Measurements from ENCODE around the gene FIBCD1. TPM values are rescaled to one million over a fixed set of nuclear protein-coding genes. Genes with fewer than 3 reads are reported as not detected.

FIBCD1 gene
- polyA plus RNA-seq, 6 donors from 2014 or later = not detected

- ATAC-seq (ENCODE audit: low read depth in 2 of 2) = no peak
- Mint-ChIP-seq H3K36me3 (no peaks in the 10 kb centered on the region), H3K4me1 (no peaks in the 10 kb centered on the region), H3K27ac (no peak overlapping the region), H3K4me3 (no peak overlapping the region), H3K9me3 (no peaks in the 10 kb centered on the region), H3K27me3 (peaks cover 0 to 16% (median 4%) of the 10 kb centered on the region in 3 donors)
- DNase-seq = no peak
Observed at GRCh38 chr9:130981002-130981755, 42.1 kb upstream of the FIBCD1 start.

- Mint-ChIP-seq H3K36me3 (no peaks in the 10 kb centered on the region), H3K27ac (no peak overlapping the region), H3K4me1 (no peaks in the 10 kb centered on the region), H3K27me3 (peaks cover 0 to 16% (median 4%) of the 10 kb centered on the region in 3 donors), H3K4me3 (no peak overlapping the region), H3K9me3 (no peaks in the 10 kb centered on the region)
- DNase-seq (no peak), ATAC-seq (ENCODE audit: low read depth in 2 of 2) (no peak)
Observed at GRCh38 chr9:130980526-130980925, 41.5 kb upstream of the FIBCD1 start.

- no peaks in the 10 kb centered on the region for H3K4me1 Mint-ChIP-seq
- ATAC-seq (ENCODE audit: low read depth in 2 of 2) (no peak), DNase-seq (no peak)
- no peaks in the 10 kb centered on the region for H3K36me3 Mint-ChIP-seq
- no peak overlapping the region for H3K4me3 Mint-ChIP-seq
- H3K9me3 Mint-ChIP-seq = no peaks in the 10 kb centered on the region
- H3K27ac Mint-ChIP-seq = no peak overlapping the region
- H3K27me3 Mint-ChIP-seq = peaks cover 0 to 16% (median 8%) of the 10 kb centered on the region in 3 donors
Observed at GRCh38 chr9:130979591-130980385, 40.7 kb upstream of the FIBCD1 start.

- no peak for DNase-seq
- ATAC-seq (ENCODE audit: low read depth in 2 of 2) = no peak
- peak overlapping the region in 1 of 6 donors; percentile 82 for H3K27ac Mint-ChIP-seq
- no peaks in the 10 kb centered on the region for H3K4me1 Mint-ChIP-seq
- H3K36me3 Mint-ChIP-seq = no peaks in the 10 kb centered on the region
- peaks cover 8 to 29% (median 11%) of the 10 kb centered on the region in 3 donors for H3K27me3 Mint-ChIP-seq
- H3K4me3 Mint-ChIP-seq = no peak overlapping the region
- H3K9me3 Mint-ChIP-seq = no peaks in the 10 kb centered on the region
Observed at GRCh38 chr9:130977811-130978221, 38.8 kb upstream of the FIBCD1 start.

- peak overlapping the region in 1 of 6 donors; percentile 40 for H3K27ac Mint-ChIP-seq
Observed at GRCh38 chr9:130975932-130976841, 37.1 kb upstream of the FIBCD1 start.

GRCh38 chr9:130975156-130975555 lies 36.1 kb upstream of the FIBCD1 start:
- Mint-ChIP-seq H3K27me3 (peaks cover 16 to 49% (median 36%) of the 10 kb centered on the region in 3 donors), H3K4me1 (peaks cover 0 to 12% (median 0%) of the 10 kb centered on the region in 3 donors), H3K4me3 (no peak overlapping the region), H3K27ac (no peak overlapping the region), H3K9me3 (no peaks in the 10 kb centered on the region), H3K36me3 (peaks cover 0 to 8% of the 10 kb centered on the region in 2 donors)
- ATAC-seq (ENCODE audit: low read depth in 2 of 2) = no peak
- no peak for DNase-seq

More at GRCh38 chr9:130975932-130976841, 37.1 kb upstream of the FIBCD1 start:
- peaks cover 0 to 12% (median 0%) of the 10 kb centered on the region in 3 donors for H3K4me1 Mint-ChIP-seq
- no peaks in the 10 kb centered on the region for H3K9me3 Mint-ChIP-seq
- no peak overlapping the region for H3K4me3 Mint-ChIP-seq
- ATAC-seq (ENCODE audit: low read depth in 2 of 2) (no peak), DNase-seq (no peak)
- H3K36me3 Mint-ChIP-seq = peaks cover 0 to 8% of the 10 kb centered on the region in 2 donors
- H3K27me3 Mint-ChIP-seq = peaks cover 18 to 44% (median 27%) of the 10 kb centered on the region in 3 donors

- H3K27ac Mint-ChIP-seq = no peak overlapping the region
- ATAC-seq (ENCODE audit: low read depth in 2 of 2) (no peak), DNase-seq (no peak)
- peaks cover 0 to 12% (median 0%) of the 10 kb centered on the region in 3 donors for H3K4me1 Mint-ChIP-seq
- H3K27me3 Mint-ChIP-seq = peaks cover 15 to 49% (median 36%) of the 10 kb centered on the region in 3 donors
- H3K4me3 Mint-ChIP-seq = no peak overlapping the region
- peaks cover 0 to 8% of the 10 kb centered on the region in 2 donors for H3K36me3 Mint-ChIP-seq
- H3K9me3 Mint-ChIP-seq = no peaks in the 10 kb centered on the region
Observed at GRCh38 chr9:130974697-130975096, 35.6 kb upstream of the FIBCD1 start.

- H3K36me3 Mint-ChIP-seq = peaks cover 0 to 8% of the 10 kb centered on the region in 2 donors
- no peak overlapping the region for H3K4me3 Mint-ChIP-seq
- DNase-seq (no peak), ATAC-seq (ENCODE audit: low read depth in 2 of 2) (no peak)
- peaks cover 15 to 44% (median 36%) of the 10 kb centered on the region in 3 donors for H3K27me3 Mint-ChIP-seq
- H3K4me1 Mint-ChIP-seq = peaks cover 0 to 12% (median 0%) of the 10 kb centered on the region in 3 donors
- no peaks in the 10 kb centered on the region for H3K9me3 Mint-ChIP-seq
- H3K27ac Mint-ChIP-seq = peak overlapping the region in 2 of 6 donors; percentile 32 to 57
Observed at GRCh38 chr9:130973686-130974281, 34.7 kb upstream of the FIBCD1 start.

- peak overlapping the region in 2 of 6 donors; percentile 32 to 57 for H3K27ac Mint-ChIP-seq
- H3K4me3 Mint-ChIP-seq = no peak overlapping the region
- peaks cover 15 to 44% (median 36%) of the 10 kb centered on the region in 3 donors for H3K27me3 Mint-ChIP-seq
- no peaks in the 10 kb centered on the region for H3K9me3 Mint-ChIP-seq
- peaks cover 0 to 12% (median 0%) of the 10 kb centered on the region in 3 donors for H3K4me1 Mint-ChIP-seq
- ATAC-seq (ENCODE audit: low read depth in 2 of 2) (no peak), DNase-seq (no peak)
- peaks cover 0 to 8% of the 10 kb centered on the region in 2 donors for H3K36me3 Mint-ChIP-seq
Observed at GRCh38 chr9:130972957-130973685, 34.1 kb upstream of the FIBCD1 start.

GRCh38 chr9:130972277-130972956 lies 33.4 kb upstream of the FIBCD1 start:
- Mint-ChIP-seq H3K4me3 (peak overlapping the region in 1 of 8 donors; percentile 31), H3K9me3 (no peaks in the 10 kb centered on the region), H3K4me1 (peaks cover 0 to 12% (median 0%) of the 10 kb centered on the region in 3 donors), H3K27me3 (peaks cover 15 to 41% (median 36%) of the 10 kb centered on the region in 3 donors), H3K27ac (no peak overlapping the region), H3K36me3 (peaks cover 0 to 8% of the 10 kb centered on the region in 2 donors)
- ATAC-seq (ENCODE audit: low read depth in 2 of 2) (no peak), DNase-seq (no peak)

GRCh38 chr9:130971294-130971849 lies 32.3 kb upstream of the FIBCD1 start:
- DNase-seq = no peak
- peaks cover 0 to 8% of the 10 kb centered on the region in 2 donors for H3K36me3 Mint-ChIP-seq
- H3K4me1 Mint-ChIP-seq = peaks cover 0 to 12% (median 0%) of the 10 kb centered on the region in 3 donors
- no peaks in the 10 kb centered on the region for H3K9me3 Mint-ChIP-seq
- H3K27ac Mint-ChIP-seq = no peak overlapping the region
- no peak overlapping the region for H3K4me3 Mint-ChIP-seq
- no peak for ATAC-seq (ENCODE audit: low read depth in 2 of 2)
- peaks cover 15 to 36% (median 33%) of the 10 kb centered on the region in 3 donors for H3K27me3 Mint-ChIP-seq
